ENCODE data around the gene MAP2K6.

- TF ChIP-seq FOXM1 (IDR thresholded peaks at IDR 0.05; ENCODE audit: borderline replicate concordance) (no peak), ARNT (IDR thresholded peaks at IDR 0.05) (no peak), NFRKB (IDR thresholded peaks at IDR 0.05) (no peak), ELF4 (IDR thresholded peaks at IDR 0.05) (no peak), HDGF (IDR thresholded peaks at IDR 0.05; ENCODE audit: borderline replicate concordance) (no peak), TARDBP (IDR thresholded peaks at IDR 0.05) (no peak), SUZ12 (IDR thresholded peaks at IDR 0.05) (no peak), L3MBTL2 (conservative IDR thresholded peaks at IDR 0.05) (no peak)
Measured at GRCh38 chr17:69565447-69565846, 150.9 kb downstream of the MAP2K6 start.
